ENCODE results near the gene CDH7. TPM values are rescaled to one million over a fixed set of nuclear protein-coding genes. Genes with fewer than 3 reads are reported as not detected.

Gene CDH7, protein sequence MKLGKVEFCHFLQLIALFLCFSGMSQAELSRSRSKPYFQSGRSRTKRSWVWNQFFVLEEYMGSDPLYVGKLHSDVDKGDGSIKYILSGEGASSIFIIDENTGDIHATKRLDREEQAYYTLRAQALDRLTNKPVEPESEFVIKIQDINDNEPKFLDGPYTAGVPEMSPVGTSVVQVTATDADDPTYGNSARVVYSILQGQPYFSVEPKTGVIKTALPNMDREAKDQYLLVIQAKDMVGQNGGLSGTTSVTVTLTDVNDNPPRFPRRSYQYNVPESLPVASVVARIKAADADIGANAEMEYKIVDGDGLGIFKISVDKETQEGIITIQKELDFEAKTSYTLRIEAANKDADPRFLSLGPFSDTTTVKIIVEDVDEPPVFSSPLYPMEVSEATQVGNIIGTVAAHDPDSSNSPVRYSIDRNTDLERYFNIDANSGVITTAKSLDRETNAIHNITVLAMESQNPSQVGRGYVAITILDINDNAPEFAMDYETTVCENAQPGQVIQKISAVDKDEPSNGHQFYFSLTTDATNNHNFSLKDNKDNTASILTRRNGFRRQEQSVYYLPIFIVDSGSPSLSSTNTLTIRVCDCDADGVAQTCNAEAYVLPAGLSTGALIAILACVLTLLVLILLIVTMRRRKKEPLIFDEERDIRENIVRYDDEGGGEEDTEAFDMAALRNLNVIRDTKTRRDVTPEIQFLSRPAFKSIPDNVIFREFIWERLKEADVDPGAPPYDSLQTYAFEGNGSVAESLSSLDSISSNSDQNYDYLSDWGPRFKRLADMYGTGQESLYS
- under 1 TPM in 1 of 4 donors, not detected in 3; 0.04 TPM for total RNA-seq

DNA sequence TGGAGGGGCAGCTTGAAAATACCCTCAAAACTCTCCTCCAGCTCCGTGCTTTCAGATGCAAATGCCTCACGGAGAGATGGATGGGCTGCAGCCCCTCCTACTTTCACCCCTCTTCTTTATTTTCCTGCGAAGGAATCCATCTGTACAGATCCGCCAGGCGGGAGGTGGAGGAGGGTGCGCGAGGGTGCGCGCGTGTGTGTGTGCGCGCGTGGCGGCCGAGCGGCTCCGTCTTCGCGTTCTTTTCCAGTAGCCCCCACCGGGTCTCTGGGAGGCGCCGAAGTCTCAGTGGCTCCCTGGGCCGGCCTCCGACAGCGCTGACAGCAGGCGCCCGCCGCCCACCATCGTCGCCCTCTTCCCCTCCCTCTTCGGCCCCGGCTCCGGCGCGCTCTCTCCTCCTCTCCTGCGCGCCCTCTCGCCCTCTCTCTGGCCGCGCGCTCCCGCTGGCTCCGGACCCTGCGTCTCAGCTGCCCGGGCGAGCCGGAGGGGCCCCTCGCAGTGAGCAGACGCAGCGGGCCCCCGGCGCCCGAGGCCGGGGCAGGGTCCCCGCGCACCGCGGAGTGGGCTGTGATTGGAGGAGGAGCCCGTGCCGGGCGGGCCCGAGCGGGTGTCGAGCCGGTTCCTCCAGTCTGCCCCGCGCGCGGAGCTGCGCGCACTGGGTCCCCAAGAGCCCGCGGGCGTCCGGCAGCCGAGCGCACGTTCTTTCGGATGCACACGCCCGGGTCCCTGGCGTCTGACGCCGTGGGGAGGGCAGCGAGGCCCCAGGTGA, at the start of gene CDH7:
CDH7 (plus strand) TSS at position 624 of the 766 bp plus-strand sequence. CDS start 11,831 bp downstream, outside the sequence.
- peak; percentile 14 for ATAC-seq
- TF ChIP-seq, protein P1, sequence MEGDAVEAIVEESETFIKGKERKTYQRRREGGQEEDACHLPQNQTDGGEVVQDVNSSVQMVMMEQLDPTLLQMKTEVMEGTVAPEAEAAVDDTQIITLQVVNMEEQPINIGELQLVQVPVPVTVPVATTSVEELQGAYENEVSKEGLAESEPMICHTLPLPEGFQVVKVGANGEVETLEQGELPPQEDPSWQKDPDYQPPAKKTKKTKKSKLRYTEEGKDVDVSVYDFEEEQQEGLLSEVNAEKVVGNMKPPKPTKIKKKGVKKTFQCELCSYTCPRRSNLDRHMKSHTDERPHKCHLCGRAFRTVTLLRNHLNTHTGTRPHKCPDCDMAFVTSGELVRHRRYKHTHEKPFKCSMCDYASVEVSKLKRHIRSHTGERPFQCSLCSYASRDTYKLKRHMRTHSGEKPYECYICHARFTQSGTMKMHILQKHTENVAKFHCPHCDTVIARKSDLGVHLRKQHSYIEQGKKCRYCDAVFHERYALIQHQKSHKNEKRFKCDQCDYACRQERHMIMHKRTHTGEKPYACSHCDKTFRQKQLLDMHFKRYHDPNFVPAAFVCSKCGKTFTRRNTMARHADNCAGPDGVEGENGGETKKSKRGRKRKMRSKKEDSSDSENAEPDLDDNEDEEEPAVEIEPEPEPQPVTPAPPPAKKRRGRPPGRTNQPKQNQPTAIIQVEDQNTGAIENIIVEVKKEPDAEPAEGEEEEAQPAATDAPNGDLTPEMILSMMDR (IDR thresholded peaks at IDR 0.05), result no peak
- TF ChIP-seq EP300 (IDR thresholded peaks at IDR 0.05) (no peak), POLR2AphosphoS5 (IDR thresholded peaks at IDR 0.05) (no peak), POLR2A (IDR thresholded peaks at IDR 0.05) (no peak)
- Histone ChIP-seq H3K27me3 (peaks cover 38% of the 10 kb centered on the region), H3K4me3 (peak within 1 kb of the TSS in 1 of 2 donors; percentile 46), H3K4me1 (peaks cover 0 to 18% (median 3%) of the 10 kb centered on the region in 3 donors), H3K36me3 (no peaks in the 10 kb centered on the region), H3K9me3 (no peaks in the 10 kb centered on the region), H3K27ac (no peak within 1 kb of the TSS)
- 0% methylated on average over 4 of the region's 85 CpGs; no CpG with 5 or more reads in 1 of the 2 donors for WGBS, 2 donors (ENCODE audit: low coverage in 1 of 2)

DNA sequence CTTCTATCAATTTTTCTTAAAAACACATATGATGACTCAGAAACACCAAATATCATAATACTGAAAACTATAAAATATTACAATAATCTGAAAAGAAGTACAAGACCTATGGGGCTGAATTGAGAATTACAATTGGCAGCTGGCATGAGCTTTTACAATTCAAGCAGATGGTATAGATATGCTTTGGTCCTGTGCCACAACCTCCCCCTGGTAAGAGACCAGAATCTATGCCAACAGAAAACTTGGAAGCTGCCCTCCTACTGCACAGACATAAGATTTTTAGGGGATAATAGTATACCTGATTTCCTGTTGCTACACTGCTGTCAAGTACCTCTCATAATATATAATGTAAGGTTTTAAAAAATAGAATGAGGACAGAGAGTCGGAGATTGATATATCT, 46.8 kb upstream of the CDH7 start:
- Histone ChIP-seq H3K4me3 (no peak overlapping the region), H3K4me1 (no peaks in the 10 kb centered on the region), H3K36me3 (no peaks in the 10 kb centered on the region), H3K9me3 (peaks cover 0 to 3% (median 0%) of the 10 kb centered on the region in 3 donors), H3K27me3 (no peaks in the 10 kb centered on the region), H3K27ac (no peak overlapping the region)
- 64 to 80% methylated on average over 1 of the region's 1 CpG for WGBS, 2 donors (ENCODE audit: low coverage in 1 of 2)
- TF ChIP-seq, protein P1 (IDR thresholded peaks at IDR 0.05), result no peak
- TF ChIP-seq EP300 (IDR thresholded peaks at IDR 0.05) (no peak), POLR2A (IDR thresholded peaks at IDR 0.05) (no peak), POLR2AphosphoS5 (IDR thresholded peaks at IDR 0.05) (no peak)
- ATAC-seq, result no peak

DNA sequence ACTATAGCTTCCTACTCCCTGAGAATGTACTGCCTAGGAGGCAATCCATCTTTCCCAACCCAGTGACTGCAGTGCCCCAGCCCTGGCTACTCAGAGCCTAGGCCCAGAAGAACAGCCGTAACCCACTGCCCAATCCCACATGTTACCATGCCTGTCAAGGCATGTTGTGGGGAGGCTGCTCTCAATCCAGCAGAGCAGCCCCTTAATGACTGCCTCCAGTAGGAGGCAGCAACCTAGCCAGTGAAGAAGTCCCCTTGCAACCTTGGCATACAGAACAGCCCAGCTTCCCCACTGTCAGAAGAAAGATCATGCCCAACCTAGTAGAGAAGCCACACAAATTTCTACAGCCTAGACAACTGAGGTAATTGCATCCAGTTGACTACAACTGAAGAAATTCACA, 44.2 kb upstream of the CDH7 start:
- no peaks in the 10 kb centered on the region for H3K36me3 ChIP-seq
- peaks cover 0 to 3% (median 0%) of the 10 kb centered on the region in 3 donors for H3K9me3 ChIP-seq
- H3K4me3 ChIP-seq, result no peak overlapping the region
- H3K4me1 ChIP-seq, result no peaks in the 10 kb centered on the region
- TF ChIP-seq, protein P1 (IDR thresholded peaks at IDR 0.05), result no peak
- no peak for TF ChIP-seq POLR2A (IDR thresholded peaks at IDR 0.05)
- no peak for TF ChIP-seq POLR2AphosphoS5 (IDR thresholded peaks at IDR 0.05)
- no peak for TF ChIP-seq EP300 (IDR thresholded peaks at IDR 0.05)
- H3K27ac ChIP-seq, result no peak overlapping the region
- H3K27me3 ChIP-seq, result no peaks in the 10 kb centered on the region
- WGBS, 2 donors (ENCODE audit: low coverage in 1 of 2), result 100% methylated on average over 1 of the region's 1 CpG; no CpG with 5 or more reads in 1 of the 2 donors
- no peak for ATAC-seq

GRCh38 chr18:65711493-65711892, 39.3 kb upstream of the CDH7 start:
- Histone ChIP-seq H3K4me3 (no peak overlapping the region), H3K9me3 (peaks cover 0 to 3% (median 0%) of the 10 kb centered on the region in 3 donors), H3K4me1 (no peaks in the 10 kb centered on the region), H3K27ac (no peak overlapping the region), H3K36me3 (no peaks in the 10 kb centered on the region), H3K27me3 (no peaks in the 10 kb centered on the region)
- TF ChIP-seq, protein P1 (IDR thresholded peaks at IDR 0.05), result no peak
- no peak for TF ChIP-seq EP300 (IDR thresholded peaks at IDR 0.05)
- TF ChIP-seq POLR2AphosphoS5 (IDR thresholded peaks at IDR 0.05), result no peak
- TF ChIP-seq POLR2A (IDR thresholded peaks at IDR 0.05), result no peak
- no peak for ATAC-seq
- WGBS, 2 donors (ENCODE audit: low coverage in 1 of 2), result 0 to 5% methylated on average over 1 of the region's 1 CpG

Data from gastroesophageal sphincter (tissue), 4 donors.